Measurements from ENCODE around the gene ROR1.

- no peak for TF ChIP-seq MYC (IDR thresholded peaks at IDR 0.05; ENCODE audit: low read depth, low read length)
- no peak for TF ChIP-seq CTCF (IDR thresholded peaks at IDR 0.05; ENCODE audit: low read depth, low read length)
Observed at GRCh38 chr1:64114012-64114525, 340.3 kb downstream of the ROR1 start.
